GM21526 (cell line): ENCODE data around the gene PPP2R3A.

Source experiments
- ATAC-seq: cut with Tn5 transposase; IDR thresholded peaks from one replicate; pipeline ENCODE4 v1.9.1; 2021; ENCODE audit warnings: moderate library complexity; ENCODE audit not compliant: unreplicated experiment, low FRiP score

Gene PPP2R3A

GRCh38 chr3:136021803-136022202, 56.3 kb downstream of the PPP2R3A start:
- no peak for ATAC-seq

- ATAC-seq, result no peak
Measured at GRCh38 chr3:136022529-136023263, 57.2 kb downstream of the PPP2R3A start.

GRCh38 chr3:136023264-136023978, 57.9 kb downstream of the PPP2R3A start:
- ATAC-seq, result no peak

GRCh38 chr3:136036306-136036705, 70.8 kb downstream of the PPP2R3A start:
- ATAC-seq, result no peak

- ATAC-seq, result no peak
Measured at GRCh38 chr3:136038668-136039067, 73.1 kb downstream of the PPP2R3A start.

GRCh38 chr3:136042608-136043221, 77.2 kb downstream of the PPP2R3A start:
- ATAC-seq, result no peak

- no peak for ATAC-seq
Measured at GRCh38 chr3:136044980-136045745, 79.6 kb downstream of the PPP2R3A start.

- ATAC-seq, result no peak
Measured at GRCh38 chr3:136048068-136048467, 82.5 kb downstream of the PPP2R3A start.

- ATAC-seq, result no peak
Measured at GRCh38 chr3:136050250-136050649, 84.7 kb downstream of the PPP2R3A start.

GRCh38 chr3:136055491-136055890, 90.0 kb downstream of the PPP2R3A start:
- no peak for ATAC-seq

- no peak for ATAC-seq
Measured at GRCh38 chr3:136067211-136067610, 101.7 kb downstream of the PPP2R3A start.

GRCh38 chr3:136068708-136069107, 103.2 kb downstream of the PPP2R3A start:
- ATAC-seq, result no peak

GRCh38 chr3:136069933-136070332, 104.4 kb downstream of the PPP2R3A start:
- no peak for ATAC-seq

- ATAC-seq, result no peak
Measured at GRCh38 chr3:136070334-136070733, 104.8 kb downstream of the PPP2R3A start.

- ATAC-seq, result no peak
Measured at GRCh38 chr3:136070953-136071949, 105.7 kb downstream of the PPP2R3A start.

- ATAC-seq, result no peak
Measured at GRCh38 chr3:136074546-136075170, 109.1 kb downstream of the PPP2R3A start.

GRCh38 chr3:136075218-136075808, 109.8 kb downstream of the PPP2R3A start:
- no peak for ATAC-seq

GRCh38 chr3:136075811-136076210, 110.3 kb downstream of the PPP2R3A start:
- ATAC-seq, result no peak
